ENCODE measurements around the gene NDUFAF8.

NDUFAF8 gene

DNA sequence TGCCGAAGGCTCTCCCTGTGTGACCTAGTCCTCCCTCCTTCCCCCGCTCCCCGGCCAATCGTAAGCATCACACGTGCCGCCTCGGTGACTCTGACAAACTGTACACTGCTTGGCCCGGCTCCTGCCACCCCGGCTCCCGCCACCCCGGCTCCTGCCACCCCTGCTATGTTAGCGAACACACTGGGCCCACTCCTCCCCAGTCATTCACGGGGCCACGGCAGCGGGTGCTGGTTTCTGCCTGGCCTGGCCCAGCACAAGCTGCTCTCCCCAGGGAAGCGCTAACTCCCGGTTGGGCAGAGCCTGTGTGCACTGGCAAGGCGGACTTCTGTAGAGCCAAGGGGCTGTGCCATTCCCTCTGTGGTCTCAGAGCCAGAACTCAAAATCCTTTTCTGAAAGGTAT, 22.0 kb downstream of the NDUFAF8 start:
- DNase-seq (ENCODE audit: low read depth) = no peak
- H3K4me3 ChIP-seq (ENCODE audit: low read depth, low read length) = no peak overlapping the region
- TF ChIP-seq, protein P1, sequence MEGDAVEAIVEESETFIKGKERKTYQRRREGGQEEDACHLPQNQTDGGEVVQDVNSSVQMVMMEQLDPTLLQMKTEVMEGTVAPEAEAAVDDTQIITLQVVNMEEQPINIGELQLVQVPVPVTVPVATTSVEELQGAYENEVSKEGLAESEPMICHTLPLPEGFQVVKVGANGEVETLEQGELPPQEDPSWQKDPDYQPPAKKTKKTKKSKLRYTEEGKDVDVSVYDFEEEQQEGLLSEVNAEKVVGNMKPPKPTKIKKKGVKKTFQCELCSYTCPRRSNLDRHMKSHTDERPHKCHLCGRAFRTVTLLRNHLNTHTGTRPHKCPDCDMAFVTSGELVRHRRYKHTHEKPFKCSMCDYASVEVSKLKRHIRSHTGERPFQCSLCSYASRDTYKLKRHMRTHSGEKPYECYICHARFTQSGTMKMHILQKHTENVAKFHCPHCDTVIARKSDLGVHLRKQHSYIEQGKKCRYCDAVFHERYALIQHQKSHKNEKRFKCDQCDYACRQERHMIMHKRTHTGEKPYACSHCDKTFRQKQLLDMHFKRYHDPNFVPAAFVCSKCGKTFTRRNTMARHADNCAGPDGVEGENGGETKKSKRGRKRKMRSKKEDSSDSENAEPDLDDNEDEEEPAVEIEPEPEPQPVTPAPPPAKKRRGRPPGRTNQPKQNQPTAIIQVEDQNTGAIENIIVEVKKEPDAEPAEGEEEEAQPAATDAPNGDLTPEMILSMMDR (IDR thresholded peaks at IDR 0.05; ENCODE audit: low read depth, low read length, missing control alignments) = no peak

DNA sequence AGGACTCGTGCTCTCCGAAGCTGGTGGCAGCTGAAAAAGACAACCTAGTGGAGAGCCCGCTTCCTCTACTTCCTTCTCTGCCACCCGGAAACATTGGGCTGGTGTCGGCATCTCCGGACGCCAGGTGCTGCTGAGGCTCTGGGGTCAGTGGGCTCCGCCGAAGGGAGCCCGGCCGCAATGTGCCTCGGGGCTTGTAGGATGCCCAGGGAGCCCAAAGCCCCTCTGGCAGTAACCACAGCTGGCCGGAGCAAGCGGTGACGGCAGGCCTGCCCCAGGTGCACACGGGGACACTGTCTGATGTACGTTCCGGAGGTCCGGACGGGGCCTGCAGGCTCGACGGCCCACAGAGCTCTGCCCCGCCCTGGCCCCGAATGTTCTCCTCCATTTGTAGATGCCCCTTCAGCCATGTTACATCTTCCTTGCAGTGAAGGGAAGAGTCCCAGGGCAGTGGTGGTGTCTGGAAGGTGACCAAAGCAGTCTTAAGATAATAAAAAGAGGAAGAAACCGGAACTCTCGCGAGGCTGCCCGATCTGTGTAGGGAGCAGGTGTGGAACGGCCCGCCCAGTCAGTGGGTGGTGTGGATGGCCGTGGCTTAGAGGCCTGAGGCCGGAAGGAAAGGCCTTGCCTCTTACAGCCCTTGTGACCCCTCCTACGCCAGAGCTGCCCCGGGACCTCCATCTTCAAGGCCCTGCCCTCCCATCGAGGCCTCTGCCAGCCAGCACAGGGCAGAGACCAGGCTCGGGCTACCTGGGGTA, 22.6 kb downstream of the NDUFAF8 start:
- DNase-seq (ENCODE audit: low read depth) = no peak
- H3K4me3 ChIP-seq (ENCODE audit: low read depth, low read length) = no peak overlapping the region
- TF ChIP-seq, protein P1 (IDR thresholded peaks at IDR 0.05; ENCODE audit: low read depth, low read length, missing control alignments) = no peak

DNA sequence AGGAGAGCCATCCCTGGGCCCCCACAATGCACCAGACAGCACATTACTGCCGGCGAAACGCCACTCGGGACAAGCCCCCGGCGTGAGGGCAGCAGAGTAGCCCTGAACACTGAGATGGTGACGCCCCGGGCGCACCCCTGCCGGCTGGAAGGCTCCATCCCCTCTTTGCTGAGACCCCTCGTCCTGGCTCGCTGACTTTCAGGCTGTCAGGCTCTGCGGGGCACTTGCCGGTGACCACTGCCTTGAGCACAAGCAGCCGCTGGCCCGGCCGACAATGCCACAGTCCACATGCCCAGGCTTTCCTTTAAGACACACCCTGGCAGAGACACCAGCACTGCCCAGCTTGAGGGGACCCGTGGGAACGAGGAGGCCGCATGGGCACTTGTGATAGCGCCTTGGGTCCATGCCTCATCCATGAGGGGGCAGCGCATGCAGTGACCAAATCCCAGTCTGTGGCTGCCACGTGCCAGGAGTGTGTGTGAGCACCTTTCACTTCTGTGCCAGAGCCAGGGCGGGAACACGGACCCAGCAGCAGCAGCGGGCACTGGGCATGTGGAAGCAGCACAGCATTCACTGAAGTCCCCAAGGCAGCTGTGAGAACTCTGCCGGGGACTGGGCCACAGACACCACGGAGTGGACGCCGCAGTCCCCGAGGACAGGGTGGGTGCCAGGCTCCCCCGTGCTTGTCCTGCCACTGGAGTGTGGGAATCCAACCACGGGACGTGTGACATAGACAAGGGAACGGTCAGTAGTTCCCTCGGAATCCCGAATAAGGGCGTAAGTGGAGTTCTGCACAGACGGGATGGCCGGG, 24.5 kb downstream of the NDUFAF8 start:
- DNase-seq (ENCODE audit: low read depth) = no peak
- no peak overlapping the region for H3K4me3 ChIP-seq (ENCODE audit: low read depth, low read length)
- TF ChIP-seq, protein P1 (IDR thresholded peaks at IDR 0.05; ENCODE audit: low read depth, low read length, missing control alignments) = no peak

DNA sequence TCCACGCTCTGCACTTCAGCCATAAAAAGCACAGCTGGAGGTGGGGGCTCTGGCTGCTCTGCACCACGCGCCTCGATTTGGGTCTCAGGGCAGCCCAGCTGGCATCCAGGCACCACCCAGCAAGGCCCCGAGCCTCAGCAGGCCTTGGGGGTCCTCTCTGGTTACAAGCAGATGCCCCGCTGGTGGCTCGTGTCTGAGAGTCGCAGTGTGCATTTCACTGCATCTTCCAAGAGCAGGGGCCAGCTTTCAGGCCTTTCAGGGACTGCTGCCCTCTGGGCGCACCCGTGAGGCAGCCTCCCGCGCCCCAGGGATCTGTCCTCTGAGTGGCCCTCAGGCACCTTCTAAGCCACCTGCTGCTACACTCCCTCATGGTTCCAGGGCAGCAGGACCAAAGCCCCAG, 25.5 kb downstream of the NDUFAF8 start:
- TF ChIP-seq, protein P1 (IDR thresholded peaks at IDR 0.05; ENCODE audit: low read depth, low read length, missing control alignments) = no peak
- no peak for DNase-seq (ENCODE audit: low read depth)
- no peak overlapping the region for H3K4me3 ChIP-seq (ENCODE audit: low read depth, low read length)

DNA sequence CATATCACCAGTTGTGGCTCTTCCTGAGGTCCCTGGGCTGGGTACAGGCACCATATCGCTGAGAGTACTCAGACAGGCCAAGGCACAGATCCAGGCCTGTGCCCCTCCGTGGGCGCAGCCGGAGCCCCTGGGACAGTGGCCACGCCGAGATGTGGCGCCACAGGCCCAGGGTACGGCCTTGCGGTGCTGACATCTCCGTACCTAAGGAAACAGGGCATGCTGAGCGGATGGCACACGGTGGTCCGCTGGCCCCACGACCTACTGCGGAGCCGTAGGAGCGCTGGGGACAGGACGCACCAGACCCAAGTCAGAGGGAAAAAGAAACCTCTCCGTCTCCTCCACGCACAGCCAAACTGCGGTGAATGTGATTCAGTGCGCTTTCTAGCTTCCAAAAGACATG, 26.5 kb downstream of the NDUFAF8 start:
- TF ChIP-seq, protein P1 (IDR thresholded peaks at IDR 0.05; ENCODE audit: low read depth, low read length, missing control alignments) = no peak
- H3K4me3 ChIP-seq (ENCODE audit: low read depth, low read length) = no peak overlapping the region
- DNase-seq (ENCODE audit: low read depth) = no peak

DNA sequence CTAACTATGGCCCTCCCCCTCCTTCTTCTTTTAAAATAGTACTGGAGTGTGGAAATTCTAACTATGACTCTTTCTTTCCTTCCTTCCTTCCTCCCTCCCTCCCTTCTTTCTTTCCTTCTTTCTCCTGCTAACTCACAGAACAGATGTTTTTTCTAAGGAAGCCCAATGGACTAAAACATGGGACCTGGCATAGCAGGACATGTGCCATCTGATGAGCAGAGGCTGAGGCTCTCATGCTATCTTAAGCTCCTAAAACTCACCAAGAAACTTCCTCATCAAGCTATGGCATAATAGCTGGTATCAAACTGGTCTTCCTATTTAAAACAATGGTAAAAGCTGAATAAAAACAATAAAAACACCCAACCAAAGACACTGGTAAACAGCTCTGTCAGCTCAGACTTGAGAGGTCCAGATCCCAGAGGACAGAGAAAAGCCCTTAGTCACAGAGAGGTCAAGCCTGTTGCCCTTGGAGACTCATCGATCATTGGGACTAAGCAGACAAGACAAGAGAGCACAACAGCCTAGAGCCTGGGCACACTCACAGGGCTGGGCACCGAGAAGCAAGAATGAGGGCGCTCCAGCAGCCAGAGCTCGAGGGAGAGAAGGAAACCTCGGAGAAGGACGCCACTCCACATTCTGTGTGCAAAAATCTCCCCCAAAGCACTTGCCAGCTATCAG, 28.4 kb downstream of the NDUFAF8 start:
- no peak for DNase-seq (ENCODE audit: low read depth)
- H3K4me3 ChIP-seq (ENCODE audit: low read depth, low read length) = no peak overlapping the region
- TF ChIP-seq, protein P1 (IDR thresholded peaks at IDR 0.05; ENCODE audit: low read depth, low read length, missing control alignments) = no peak

Measured in GM12864 (cell line).